HG02852 (cell line): ENCODE measurements around the gene SLX4IP.
A peak's percentile ranks its signal among the peaks of the same experiment; 100 is the strongest.
"Not testable (repeated sequence)": the region's sequence is repeated elsewhere in the genome, so short reads cannot be mapped to it uniquely, and the experiment has no call there.

ENCODE experiments used
- ATAC-seq: cut with Tn5 transposase; IDR thresholded peaks from one replicate; pipeline ENCODE4 v1.9.1; 2021; ENCODE audit warnings: mild to moderate bottlenecking, moderate library complexity; ENCODE audit not compliant: unreplicated experiment

SLX4IP gene

GRCh38 chr20:10565922-10566897 is 131.1 kb downstream of the SLX4IP start:
- no peak for ATAC-seq

GRCh38 chr20:10568032-10568431 is 132.9 kb downstream of the SLX4IP start:
- ATAC-seq, result no peak

GRCh38 chr20:10571313-10571815 is 136.3 kb downstream of the SLX4IP start:
- no peak for ATAC-seq

GRCh38 chr20:10572853-10573252 is 137.7 kb downstream of the SLX4IP start:
- no peak for ATAC-seq

- ATAC-seq, result no peak
Observed at GRCh38 chr20:10573273-10573950, 138.3 kb downstream of the SLX4IP start.

- no peak for ATAC-seq
Observed at GRCh38 chr20:10573951-10574339, 138.8 kb downstream of the SLX4IP start.

- ATAC-seq, result no peak
Observed at GRCh38 chr20:10576411-10577090, 141.4 kb downstream of the SLX4IP start.

GRCh38 chr20:10577648-10578047 is 142.5 kb downstream of the SLX4IP start:
- ATAC-seq, result no peak

GRCh38 chr20:10578607-10579006 is 143.5 kb downstream of the SLX4IP start:
- peak; percentile 69 for ATAC-seq

- ATAC-seq, result no peak
Observed at GRCh38 chr20:10579942-10580341, 144.8 kb downstream of the SLX4IP start.

- no peak for ATAC-seq
Observed at GRCh38 chr20:10580700-10581099, 145.6 kb downstream of the SLX4IP start.

GRCh38 chr20:10581823-10582222 is 146.7 kb downstream of the SLX4IP start:
- ATAC-seq, result no peak

GRCh38 chr20:10584371-10584770 is 149.3 kb downstream of the SLX4IP start:
- ATAC-seq, result no peak

GRCh38 chr20:10585308-10585707 is 150.2 kb downstream of the SLX4IP start:
- no peak for ATAC-seq

- ATAC-seq, result no peak
Observed at GRCh38 chr20:10586296-10586695, 151.2 kb downstream of the SLX4IP start.

- ATAC-seq, result not testable (repeated sequence)
Observed at GRCh38 chr20:10590446-10590845, 155.3 kb downstream of the SLX4IP start.

- ATAC-seq, result no peak
Observed at GRCh38 chr20:10590950-10591671, 156.0 kb downstream of the SLX4IP start.

GRCh38 chr20:10591946-10592521 is 156.9 kb downstream of the SLX4IP start:
- no peak for ATAC-seq

GRCh38 chr20:10594296-10594868 is 159.3 kb downstream of the SLX4IP start:
- no peak for ATAC-seq

GRCh38 chr20:10595266-10595665 is 160.2 kb downstream of the SLX4IP start:
- no peak for ATAC-seq
